ENCODE results near the gene UMPS.
"Not testable (repeated sequence)": the region's sequence is repeated elsewhere in the genome, so short reads cannot be mapped to it uniquely, and the experiment has no call there.

The UMPS gene

GRCh38 chr3:124699051-124699450, 31.2 kb upstream of the UMPS start:
- no peak for TF ChIP-seq CTCF (conservative IDR thresholded peaks at IDR 0.05)
- no peak overlapping the region for H3K27ac ChIP-seq

- no peak for TF ChIP-seq CTCF (conservative IDR thresholded peaks at IDR 0.05)
- no peak overlapping the region for H3K27ac ChIP-seq
Observed at GRCh38 chr3:124699686-124700396, 30.4 kb upstream of the UMPS start.

GRCh38 chr3:124700880-124701684, 29.2 kb upstream of the UMPS start:
- H3K27ac ChIP-seq, result no peak overlapping the region

GRCh38 chr3:124701687-124702086, 28.6 kb upstream of the UMPS start:
- H3K27ac ChIP-seq, result no peak overlapping the region
- TF ChIP-seq CTCF (conservative IDR thresholded peaks at IDR 0.05), result no peak

More at GRCh38 chr3:124700880-124701684, 29.2 kb upstream of the UMPS start:
- TF ChIP-seq CTCF (conservative IDR thresholded peaks at IDR 0.05), result no peak

GRCh38 chr3:124702950-124703349, 27.3 kb upstream of the UMPS start:
- no peak for TF ChIP-seq CTCF (conservative IDR thresholded peaks at IDR 0.05)
- H3K27ac ChIP-seq, result no peak overlapping the region

GRCh38 chr3:124705552-124705951, 24.7 kb upstream of the UMPS start:
- TF ChIP-seq CTCF (conservative IDR thresholded peaks at IDR 0.05), result no peak
- no peak overlapping the region for H3K27ac ChIP-seq

- not testable (repeated sequence) for H3K27ac ChIP-seq
Observed at GRCh38 chr3:124707223-124707622, 23.0 kb upstream of the UMPS start.

GRCh38 chr3:124707656-124708062, 22.6 kb upstream of the UMPS start:
- no peak overlapping the region for H3K27ac ChIP-seq
- no peak for TF ChIP-seq CTCF (conservative IDR thresholded peaks at IDR 0.05)
